OCI-LY3 (cell line): ENCODE data around the gene LRRC46.

Experiments used
- H2AFZ ChIP-seq: fragments of 200-600, 300-600 bp; shearing (Covaris generic); 2 replicates; pipeline ENCODE4 v1.6.0; 2014; ENCODE audit warnings: antibody characterized with exemption, low read depth, low read length
- H3K27ac ChIP-seq: fragments of 200-600, 300-600 bp; sonication (generic); 2 replicates; pipeline ENCODE4 v1.5.1; 2014; ENCODE audit warnings: mild to moderate bottlenecking, low read length, moderate library complexity, mixed read lengths
- H3K27me3 ChIP-seq: fragments of 200-600, 300-600 bp; sonication (generic); 2 replicates; pipeline ENCODE4 v1.6.1; 2014; ENCODE audit warnings: low read depth, low read length, mixed read lengths
- H3K36me3 ChIP-seq: fragments of 200-600, 300-600 bp; sonication (generic); replicated peaks from 2 replicates; pipeline ENCODE3; 2014; ENCODE audit warnings: low read depth, low read length, mixed read lengths
- H3K4me1 ChIP-seq: fragments of 300-600, 200-600 bp; sonication (generic); 2 replicates; pipeline ENCODE4 v1.6.1; 2014; ENCODE audit warnings: low read length, mixed read lengths
- H3K4me2 ChIP-seq: fragments of 200-600, 300-600 bp; sonication (generic); 2 replicates; pipeline ENCODE4 v1.6.1; 2014; ENCODE audit warnings: low read length, mixed read lengths
- H3K4me3 ChIP-seq: fragments of 300-600, 200-600 bp; sonication (generic); 2 replicates; pipeline ENCODE4 v1.5.1; 2014; ENCODE audit warnings: antibody characterized with exemption, mild to moderate bottlenecking, low read length, moderate library complexity
- H3K79me2 ChIP-seq: fragments of 300-600, 200-600 bp; shearing (Covaris generic); 2 replicates; pipeline ENCODE4 v1.6.1; 2014; ENCODE audit warnings: mild to moderate bottlenecking, low read length, mixed read lengths
- H3K9ac ChIP-seq: fragments of 300-600, 200-600 bp; shearing (Covaris generic); 2 replicates; pipeline ENCODE4 v1.6.0; 2014; ENCODE audit warnings: mild to moderate bottlenecking, low read length, moderate library complexity
- H3K9me3 ChIP-seq: fragments of 200-600, 300-600 bp; shearing (Covaris generic); 2 replicates; pipeline ENCODE4 v1.6.1; 2014; ENCODE audit warnings: low read length, mixed read lengths; ENCODE audit not compliant: insufficient read depth
- H4K20me1 ChIP-seq: fragments of 200-600, 300-600 bp; sonication (generic); 2 replicates; pipeline ENCODE4 v1.6.1; 2016; ENCODE audit warnings: low read length, mixed read lengths; ENCODE audit not compliant: insufficient read depth
- EZH2phosphoT487 ChIP-seq: fragments of 200-600 bp; shearing (Covaris generic); IDR thresholded peaks from 2 replicates; pipeline ENCODE4 v1.6.1; 2018; ENCODE audit warnings: antibody characterized with exemption, mixed run types, low read depth
- TF ChIP-seq, protein P1 (sequence below): fragments of 200-600, 300-600 bp; sonication (generic); IDR thresholded peaks from 2 replicates; pipeline ENCODE4 v1.5.1; 2014; ENCODE audit warnings: antibody characterized with exemption, low read length, low read depth

The LRRC46 gene

DNA sequence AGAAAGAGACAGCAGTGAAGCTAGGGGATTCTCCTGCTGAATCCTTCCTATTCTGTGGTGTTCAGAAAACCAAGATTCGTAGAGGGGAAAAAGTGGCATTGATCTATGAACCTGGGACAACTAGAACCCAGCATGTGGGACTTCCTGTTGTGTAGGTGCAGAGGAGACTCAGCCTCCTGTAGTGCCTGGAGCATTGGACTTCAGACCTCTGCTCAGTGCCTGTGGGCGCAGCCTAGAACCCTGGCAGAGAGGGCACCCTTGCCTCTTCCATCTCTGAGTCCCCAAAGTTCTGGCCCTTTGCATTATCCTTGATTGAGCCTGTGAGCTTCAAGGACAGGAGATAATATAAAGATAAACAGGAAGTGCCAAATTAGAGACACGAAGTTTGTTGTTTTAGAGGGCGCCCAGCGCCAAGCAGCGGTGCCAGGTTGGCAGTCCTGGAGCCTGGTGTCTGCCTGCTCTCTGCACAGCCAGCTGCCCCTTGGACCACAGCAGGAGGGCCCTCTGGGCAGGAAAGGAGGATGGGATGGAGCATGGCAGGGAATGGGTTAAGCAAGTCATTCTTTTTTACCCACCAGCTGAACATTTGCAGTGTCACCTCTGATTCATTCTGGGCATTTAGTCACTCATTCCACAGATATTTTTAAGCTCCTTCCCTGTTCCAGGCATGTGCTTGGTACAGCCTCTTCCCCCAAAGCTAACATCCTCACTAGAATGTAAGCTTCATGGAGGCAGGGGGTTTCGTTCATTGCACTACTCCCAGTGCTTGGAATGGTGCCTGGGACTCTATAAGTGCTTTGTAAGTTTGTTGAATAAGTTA is 31.4 kb downstream of the LRRC46 start:
- H3K4me2 ChIP-seq, result no peak overlapping the region

DNA sequence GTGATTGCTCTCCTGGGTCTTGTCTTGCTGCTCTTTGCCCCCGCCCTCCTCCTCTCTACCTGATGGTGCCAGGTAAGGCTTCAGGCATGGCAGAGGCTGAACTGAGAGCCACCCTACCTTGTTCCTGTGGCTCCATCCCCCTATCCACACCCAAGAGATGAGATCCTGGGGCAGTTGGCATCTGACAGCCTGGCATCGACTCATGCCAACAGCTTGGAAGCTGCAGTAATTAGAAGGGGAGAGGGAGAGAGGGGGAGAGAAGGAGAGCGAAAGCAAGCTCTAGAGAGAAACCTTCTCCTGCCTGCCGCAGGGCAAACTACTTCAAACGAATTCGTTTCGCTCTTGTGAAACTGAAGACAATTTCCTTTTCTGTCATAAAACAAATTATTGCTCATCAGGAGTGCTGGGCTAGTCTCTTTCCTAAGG is 33.3 kb downstream of the LRRC46 start:
- no peaks in the 10 kb centered on the region for H3K9me3 ChIP-seq
- H4K20me1 ChIP-seq, result no peaks in the 10 kb centered on the region
- H3K36me3 ChIP-seq, result no peaks in the 10 kb centered on the region
- H3K27ac ChIP-seq, result peak overlapping the region; percentile 81
- no peak for TF ChIP-seq EZH2phosphoT487
- TF ChIP-seq, protein P1, sequence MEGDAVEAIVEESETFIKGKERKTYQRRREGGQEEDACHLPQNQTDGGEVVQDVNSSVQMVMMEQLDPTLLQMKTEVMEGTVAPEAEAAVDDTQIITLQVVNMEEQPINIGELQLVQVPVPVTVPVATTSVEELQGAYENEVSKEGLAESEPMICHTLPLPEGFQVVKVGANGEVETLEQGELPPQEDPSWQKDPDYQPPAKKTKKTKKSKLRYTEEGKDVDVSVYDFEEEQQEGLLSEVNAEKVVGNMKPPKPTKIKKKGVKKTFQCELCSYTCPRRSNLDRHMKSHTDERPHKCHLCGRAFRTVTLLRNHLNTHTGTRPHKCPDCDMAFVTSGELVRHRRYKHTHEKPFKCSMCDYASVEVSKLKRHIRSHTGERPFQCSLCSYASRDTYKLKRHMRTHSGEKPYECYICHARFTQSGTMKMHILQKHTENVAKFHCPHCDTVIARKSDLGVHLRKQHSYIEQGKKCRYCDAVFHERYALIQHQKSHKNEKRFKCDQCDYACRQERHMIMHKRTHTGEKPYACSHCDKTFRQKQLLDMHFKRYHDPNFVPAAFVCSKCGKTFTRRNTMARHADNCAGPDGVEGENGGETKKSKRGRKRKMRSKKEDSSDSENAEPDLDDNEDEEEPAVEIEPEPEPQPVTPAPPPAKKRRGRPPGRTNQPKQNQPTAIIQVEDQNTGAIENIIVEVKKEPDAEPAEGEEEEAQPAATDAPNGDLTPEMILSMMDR, result no peak
- H3K27me3 ChIP-seq, result no peaks in the 10 kb centered on the region
- peak overlapping the region; percentile 66 for H2AFZ ChIP-seq
- H3K4me3 ChIP-seq, result peak overlapping the region; percentile 73
- peaks cover 56% of the 10 kb centered on the region for H3K4me1 ChIP-seq
- no peaks in the 10 kb centered on the region for H3K79me2 ChIP-seq
- H3K9ac ChIP-seq, result peak overlapping the region; percentile 75
- H3K4me2 ChIP-seq, result peak overlapping the region; percentile 98

More for the DNA sequence above, 31.4 kb downstream of the LRRC46 start:
- TF ChIP-seq EZH2phosphoT487, result no peak
- TF ChIP-seq, protein P1, result no peak
- Histone ChIP-seq H3K9me3 (no peaks in the 10 kb centered on the region), H3K4me3 (no peak overlapping the region), H3K36me3 (no peaks in the 10 kb centered on the region), H3K79me2 (no peaks in the 10 kb centered on the region), H3K4me1 (peaks cover 40% of the 10 kb centered on the region), H3K27me3 (no peaks in the 10 kb centered on the region), H3K9ac (no peak overlapping the region), H4K20me1 (no peaks in the 10 kb centered on the region), H3K27ac (no peak overlapping the region), H2AFZ (peak overlapping the region; percentile 52; the same call in 1 of the 2 replicates)

DNA sequence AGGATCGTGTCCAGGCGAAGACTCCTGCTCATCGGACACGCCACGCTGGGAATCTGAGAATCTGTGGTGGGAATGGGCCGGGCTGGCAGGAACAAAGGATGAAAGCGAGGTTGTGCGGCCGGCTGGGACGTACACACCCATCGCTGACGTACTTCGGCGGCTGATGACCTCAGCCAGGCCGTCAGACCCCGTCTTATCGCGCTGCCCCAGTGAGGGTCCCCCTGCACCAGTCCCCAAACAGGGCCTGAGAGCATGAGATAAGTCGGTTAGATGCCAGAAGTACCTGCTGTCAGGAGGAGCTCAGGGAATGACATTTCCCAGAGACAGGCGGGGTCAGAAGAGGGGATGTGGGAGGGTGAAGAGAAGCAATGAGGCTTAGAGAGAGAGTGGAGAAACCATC is 35.5 kb downstream of the LRRC46 start:
- TF ChIP-seq, protein P1, result no peak
- no peak for TF ChIP-seq EZH2phosphoT487
- H3K4me1 ChIP-seq, result peaks cover 77% of the 10 kb centered on the region
- no peak overlapping the region for H3K4me3 ChIP-seq
- H3K27ac ChIP-seq, result peak overlapping the region; percentile 6; the same call in 1 of the 2 replicates
- H3K4me2 ChIP-seq, result no peak overlapping the region
- no peaks in the 10 kb centered on the region for H3K9me3 ChIP-seq
- H3K79me2 ChIP-seq, result no peaks in the 10 kb centered on the region
- no peak overlapping the region for H3K9ac ChIP-seq
- H3K36me3 ChIP-seq, result no peaks in the 10 kb centered on the region
- H4K20me1 ChIP-seq, result no peaks in the 10 kb centered on the region
- no peak overlapping the region for H2AFZ ChIP-seq
- H3K27me3 ChIP-seq, result no peaks in the 10 kb centered on the region

DNA sequence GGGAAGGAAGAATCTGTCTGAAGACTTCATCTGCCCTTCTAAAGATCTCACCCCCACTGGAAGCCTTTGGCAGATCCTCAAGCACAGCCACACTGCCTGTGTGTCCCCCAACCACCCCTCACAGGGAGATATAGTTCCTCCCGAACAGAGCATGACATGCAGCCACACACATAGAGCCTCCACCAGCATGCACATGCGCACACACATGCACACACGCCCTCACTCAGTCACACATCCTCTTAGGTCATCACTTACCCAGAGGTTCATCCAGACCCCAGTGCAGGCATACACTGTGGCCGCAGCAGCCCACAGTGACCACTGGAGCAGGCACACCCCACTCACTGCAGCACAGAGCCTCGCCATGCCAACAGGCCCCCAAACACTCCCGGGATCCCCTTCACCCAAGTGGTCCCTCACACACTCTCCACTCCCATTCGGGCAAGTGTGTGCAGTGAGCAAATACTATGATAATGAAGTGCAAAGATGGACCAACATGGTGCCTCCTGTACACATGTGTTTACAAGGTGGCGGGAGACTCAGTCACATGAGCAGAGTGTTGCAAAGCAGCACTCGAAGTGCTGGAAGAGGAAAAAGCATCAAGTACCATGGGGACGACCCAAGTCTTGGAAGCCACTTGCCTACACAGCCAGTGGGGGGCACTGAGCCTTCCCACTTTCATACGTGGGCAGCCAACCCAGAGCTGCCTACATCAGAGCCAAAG is 36.5 kb downstream of the LRRC46 start:
- Histone ChIP-seq H3K9me3 (no peaks in the 10 kb centered on the region), H2AFZ (no peak overlapping the region), H3K27ac (peak overlapping the region; percentile 6; the same call in 1 of the 2 replicates), H3K4me1 (peaks cover 80% of the 10 kb centered on the region), H3K27me3 (no peaks in the 10 kb centered on the region), H3K4me2 (no peak overlapping the region), H3K36me3 (no peaks in the 10 kb centered on the region), H3K9ac (no peak overlapping the region; the same call in 1 of the 2 replicates), H4K20me1 (no peaks in the 10 kb centered on the region), H3K79me2 (no peaks in the 10 kb centered on the region), H3K4me3 (no peak overlapping the region)
- TF ChIP-seq EZH2phosphoT487, result no peak
- TF ChIP-seq, protein P1, result no peak
